GM18858 (cell line): ENCODE measurements around the gene STPG2.

ENCODE experiments used
- ATAC-seq: cut with Tn5 transposase; IDR thresholded peaks from one replicate; pipeline ENCODE4 v1.9.1; 2021; ENCODE audit not compliant: unreplicated experiment

STPG2 gene

DNA sequence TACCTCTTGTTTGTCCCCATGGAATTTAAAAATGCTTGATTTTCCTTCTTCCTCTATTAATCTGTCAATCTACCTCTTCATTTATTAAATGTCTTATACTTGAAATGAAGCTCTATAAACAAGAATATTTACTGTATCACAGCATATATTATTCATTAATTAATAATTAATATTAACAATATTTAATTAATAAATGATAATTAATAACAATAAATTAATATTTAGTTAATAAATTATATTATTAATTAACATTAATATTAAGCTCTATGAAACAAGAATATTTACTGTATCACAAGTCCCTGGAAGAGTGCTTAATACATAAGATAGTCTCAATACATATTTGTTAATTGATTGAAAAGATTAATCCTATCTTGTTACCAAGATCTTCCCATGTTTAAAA, 306.6 kb downstream of the STPG2 start:
- no peak for ATAC-seq

DNA sequence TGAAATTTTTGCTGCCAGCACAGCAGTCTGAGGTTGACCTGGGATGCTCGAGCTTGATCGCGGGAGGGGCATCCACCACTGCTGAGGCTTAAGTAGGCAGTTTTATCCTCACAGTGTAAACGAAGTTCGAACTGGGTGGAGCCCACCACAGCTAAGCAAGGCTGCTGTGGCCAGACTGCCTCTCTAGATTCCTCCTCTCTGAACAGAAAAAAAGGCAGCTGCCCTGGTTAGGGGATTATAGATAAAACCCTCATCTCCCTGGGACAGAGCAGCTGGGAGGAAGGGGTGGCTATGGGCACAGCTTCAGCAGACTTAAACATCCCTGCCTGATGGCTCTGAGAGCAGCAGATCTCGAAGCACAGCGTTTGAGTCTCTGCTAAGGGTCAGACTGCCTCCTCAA, 314.6 kb downstream of the STPG2 start:
- ATAC-seq: no peak

DNA sequence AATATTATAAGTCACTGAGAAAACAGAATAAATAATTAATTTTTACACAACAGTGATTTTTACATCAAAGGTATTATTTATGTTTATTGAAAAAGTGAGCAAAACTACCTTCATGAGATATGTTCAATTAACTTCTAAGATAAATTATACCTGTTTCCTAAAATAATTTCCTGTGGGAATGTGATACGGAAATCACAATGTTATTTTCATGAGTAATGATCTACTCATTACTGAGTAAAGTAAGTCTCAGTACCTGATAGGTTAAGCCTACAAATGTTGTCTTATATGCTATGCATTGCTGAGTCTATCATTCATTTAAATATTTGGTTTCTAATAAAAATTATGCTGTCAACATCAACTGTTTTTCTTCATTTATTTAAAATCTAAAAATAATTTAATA, 324.0 kb downstream of the STPG2 start:
- no peak for ATAC-seq

DNA sequence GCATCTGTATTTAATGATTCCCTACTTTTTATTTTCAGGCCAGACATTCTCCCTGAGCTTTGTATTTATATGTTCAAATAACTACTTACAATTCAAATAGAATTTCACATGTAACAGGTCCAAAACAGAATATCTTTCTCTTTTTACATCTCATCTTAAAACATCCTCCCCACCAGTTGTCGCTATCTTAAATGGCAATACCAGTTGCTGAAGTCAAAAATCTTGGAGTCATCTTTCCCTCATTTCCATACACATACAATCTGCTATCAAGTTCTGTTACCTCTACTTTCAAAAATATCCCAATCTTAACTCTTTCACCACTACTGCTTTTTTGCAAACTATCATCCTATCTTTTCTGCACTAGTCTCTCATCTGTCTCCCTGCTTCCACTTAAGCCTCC, 330.5 kb downstream of the STPG2 start:
- no peak for ATAC-seq

DNA sequence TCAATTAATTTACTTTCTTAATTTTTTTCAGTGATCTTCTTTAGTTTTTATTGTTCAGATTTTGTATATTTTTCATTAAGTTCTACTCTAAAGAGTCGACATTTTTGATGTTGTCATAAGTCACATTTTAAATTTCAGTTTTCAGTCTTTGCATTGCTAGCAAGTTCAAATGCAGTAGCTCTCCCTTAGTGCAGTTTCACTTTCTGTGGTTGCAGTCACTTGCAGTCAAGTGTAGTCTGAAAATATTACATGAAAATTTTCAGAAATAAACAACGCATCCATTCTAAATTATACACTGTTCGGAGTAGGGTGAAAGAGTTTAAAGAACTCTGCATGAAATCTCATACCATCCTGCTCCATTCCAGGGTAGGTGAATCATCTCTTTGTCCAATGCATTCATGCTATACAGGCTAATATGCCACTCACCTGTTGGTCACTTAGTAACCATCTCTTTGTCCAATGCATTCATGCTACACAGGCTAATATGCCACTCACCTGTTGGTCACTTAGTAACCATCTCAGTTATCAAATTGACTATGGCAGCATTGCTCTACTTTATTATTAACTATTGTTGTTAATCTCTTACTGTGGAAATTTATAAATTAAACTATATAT, 356.9 kb downstream of the STPG2 start:
- ATAC-seq: no peak

DNA sequence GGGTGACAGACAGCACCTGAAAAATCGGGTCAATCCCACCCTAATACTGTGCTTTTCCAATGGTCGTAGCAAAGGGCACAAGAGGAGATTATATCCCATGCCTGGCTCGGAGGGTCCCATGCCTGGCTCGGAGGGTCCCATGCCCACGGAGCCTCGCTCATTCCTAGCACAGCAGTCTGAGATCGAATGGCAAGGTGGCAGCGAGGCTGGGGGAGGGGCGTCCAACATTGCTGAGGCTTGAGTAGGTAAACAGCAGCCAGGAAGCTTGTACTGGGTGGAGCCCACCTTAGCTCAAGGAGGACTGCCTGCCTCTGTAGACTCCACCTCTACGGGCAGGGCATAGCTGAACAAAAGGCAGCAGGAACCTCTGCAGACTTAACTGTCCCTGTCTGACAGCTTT, 365.1 kb downstream of the STPG2 start:
- ATAC-seq: no peak

DNA sequence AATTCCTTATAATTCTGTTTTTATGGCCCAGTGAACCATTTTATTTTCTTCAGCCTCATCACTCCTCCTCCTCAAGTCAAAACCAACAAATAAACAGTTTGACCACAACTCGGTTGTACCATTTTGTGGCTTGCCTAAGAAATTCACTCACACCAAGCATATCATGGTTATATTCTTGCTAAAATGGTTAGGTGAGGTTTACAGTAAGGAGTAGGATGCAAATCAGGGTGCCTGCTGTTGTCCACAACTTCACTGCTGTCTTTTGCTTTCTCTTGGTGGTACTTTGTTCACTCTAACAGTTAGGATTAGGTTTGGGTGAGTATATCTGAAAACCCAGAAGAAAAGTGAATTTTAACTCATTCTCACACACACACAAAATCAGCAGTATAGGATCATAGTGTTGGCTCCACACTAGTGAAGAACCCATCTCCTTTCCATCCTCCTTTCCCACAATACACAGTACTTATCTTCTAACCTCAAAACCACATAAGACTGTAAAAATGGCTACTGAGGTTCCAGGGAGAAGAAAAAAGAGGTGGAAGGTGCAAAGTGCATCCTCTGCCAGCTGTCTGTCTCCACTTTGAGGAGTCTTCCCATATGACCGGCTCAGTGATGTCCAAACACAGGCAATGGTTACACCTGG, 368.8 kb downstream of the STPG2 start:
- ATAC-seq: no peak

DNA sequence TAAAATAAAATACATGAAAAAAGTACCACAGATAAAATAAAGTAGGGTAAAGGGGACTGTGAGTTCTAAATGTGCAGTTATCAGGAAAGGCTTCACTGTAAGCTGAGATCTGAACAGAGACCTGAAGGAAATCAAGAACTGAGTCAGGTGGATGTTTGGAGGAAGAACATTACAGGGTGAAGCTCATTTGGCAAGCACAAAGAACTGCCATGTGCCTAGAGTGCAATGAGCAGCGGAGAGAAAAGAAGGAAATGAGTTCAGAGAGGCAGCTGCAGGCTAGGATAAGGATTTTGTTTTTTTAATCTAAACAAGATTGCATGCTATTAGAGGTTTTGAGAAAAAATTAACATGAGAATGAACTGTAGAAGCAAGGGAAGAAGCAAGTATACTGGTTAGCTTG, 373.1 kb downstream of the STPG2 start:
- no peak for ATAC-seq

DNA sequence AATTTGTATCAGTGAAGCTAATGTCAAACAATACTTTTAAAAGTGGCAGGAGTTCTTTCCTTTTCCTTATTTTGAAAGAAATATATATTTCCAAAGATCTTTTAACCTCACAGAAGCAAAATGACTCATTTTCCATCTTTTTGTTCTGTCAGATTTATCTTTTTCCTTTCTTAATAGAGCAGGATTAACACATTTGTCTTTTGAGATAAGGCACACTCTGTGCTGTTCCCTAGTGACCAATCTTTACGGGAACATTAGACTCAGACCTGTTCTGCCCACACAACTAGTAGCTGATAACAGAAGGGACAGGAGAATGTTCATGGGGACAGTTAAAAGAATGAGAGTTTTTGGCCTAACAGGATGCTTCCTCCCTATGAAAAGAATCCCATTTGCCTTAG, 381.2 kb downstream of the STPG2 start:
- no peak for ATAC-seq

DNA sequence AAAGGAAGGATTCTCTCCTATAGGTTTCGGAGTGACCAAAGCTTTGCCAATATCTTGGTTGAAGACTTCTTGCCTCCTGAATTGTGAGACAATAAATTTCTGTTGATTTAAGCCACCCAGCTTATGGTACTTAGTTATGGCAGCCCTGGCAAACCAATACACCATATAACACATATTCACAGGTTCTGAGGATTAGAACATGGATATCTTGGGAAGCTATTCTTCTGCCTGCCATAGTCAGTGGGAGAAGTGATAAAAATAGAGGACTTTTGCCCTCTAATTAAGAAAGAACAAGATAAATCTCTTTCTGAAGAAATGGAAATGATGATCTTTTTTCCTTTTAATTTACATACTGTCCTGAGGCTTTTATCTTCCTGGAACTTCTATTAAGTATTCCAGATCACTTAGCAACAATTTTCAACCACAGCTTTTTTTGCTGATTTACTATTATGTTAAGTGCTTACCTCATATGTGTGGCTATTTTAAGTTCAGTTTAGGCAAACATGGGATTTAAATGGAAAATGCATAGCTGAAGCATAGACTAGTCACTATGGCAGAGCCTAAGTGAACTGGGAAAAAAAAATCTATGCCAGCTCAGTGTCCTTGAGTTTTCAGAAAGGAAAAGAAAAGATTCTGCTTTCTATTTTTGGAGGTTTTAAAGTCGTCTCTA, 381.7 kb downstream of the STPG2 start:
- ATAC-seq: no peak

DNA sequence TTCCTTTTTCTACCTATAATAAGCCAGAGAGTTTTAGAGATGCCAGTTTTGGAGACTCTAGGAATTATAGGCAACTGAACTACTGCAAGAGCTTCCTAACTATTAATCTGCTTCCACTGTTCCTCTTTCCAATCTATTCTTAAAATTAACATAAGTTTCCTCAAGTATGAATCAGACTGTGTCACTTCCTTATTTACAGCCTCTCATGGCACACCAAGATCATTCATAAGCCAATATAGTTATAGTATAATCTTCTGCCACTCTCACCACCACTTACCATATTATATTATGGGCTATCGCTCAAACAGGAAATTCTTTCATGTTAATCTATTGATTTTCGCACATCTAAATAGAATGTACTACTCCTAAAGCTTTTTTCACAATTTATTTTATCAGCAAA, 383.5 kb downstream of the STPG2 start:
- no peak for ATAC-seq

DNA sequence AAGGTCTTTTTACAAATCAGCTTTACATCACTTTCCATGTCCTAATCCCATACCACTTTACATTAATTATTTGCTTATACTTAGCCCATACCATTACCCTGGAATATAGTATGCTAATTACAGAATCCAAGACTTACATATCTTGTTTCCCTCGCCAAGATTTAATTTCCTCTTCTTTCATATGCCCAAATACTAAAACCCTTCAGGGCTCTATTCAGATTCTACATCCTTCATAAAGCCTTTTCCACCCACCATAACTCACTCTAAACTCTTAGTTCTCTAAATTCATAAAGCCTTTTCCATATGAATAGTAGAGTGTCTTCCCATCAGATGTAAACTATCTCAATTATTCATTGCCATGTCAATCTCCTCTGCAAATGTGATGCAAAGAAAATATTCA, 390.7 kb downstream of the STPG2 start:
- no peak for ATAC-seq

DNA sequence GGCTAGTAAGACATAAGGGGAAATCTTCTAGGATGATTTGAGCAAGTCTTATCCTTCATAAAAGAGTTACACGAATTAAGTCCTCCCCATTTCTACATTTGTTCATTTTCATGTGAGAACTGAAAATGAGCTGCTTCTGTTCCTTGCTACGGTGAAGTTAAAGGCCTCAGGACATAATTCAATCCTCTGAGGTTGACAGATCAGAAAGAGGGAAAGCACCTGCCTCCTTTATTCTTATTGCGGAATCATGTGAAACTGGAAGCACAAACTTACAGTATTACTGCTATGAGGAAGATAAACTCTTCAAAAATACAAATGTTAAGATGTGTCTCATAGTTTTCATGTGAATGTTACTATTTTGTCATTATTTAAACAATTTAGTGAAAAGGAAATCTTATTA, 395.3 kb downstream of the STPG2 start:
- no peak for ATAC-seq

DNA sequence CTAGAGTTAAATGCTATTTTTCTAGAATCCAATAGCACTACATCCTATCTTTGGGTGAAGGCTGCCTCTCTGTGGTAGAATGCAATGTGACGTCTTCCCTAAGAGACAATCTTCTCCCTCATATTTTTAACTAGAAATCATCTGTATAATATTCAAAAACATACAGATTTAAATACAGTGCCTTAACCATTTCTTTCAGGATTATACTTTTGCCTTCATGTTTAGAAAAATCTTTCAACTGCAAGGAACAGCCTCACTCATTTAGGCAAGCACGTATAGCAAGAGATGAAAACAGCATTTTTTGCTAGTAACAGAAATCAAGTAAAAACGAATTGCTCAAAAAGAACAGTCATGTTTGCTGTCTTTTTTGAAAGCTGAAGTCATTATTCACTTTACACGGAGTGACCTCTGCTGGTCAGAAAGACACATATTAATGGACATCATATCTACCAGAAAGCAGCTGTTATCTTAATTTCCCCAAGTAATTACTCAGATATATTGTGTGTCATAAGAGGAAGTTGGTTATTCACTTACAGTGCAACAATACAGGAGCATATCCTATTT, 422.3 kb downstream of the STPG2 start:
- ATAC-seq: no peak

DNA sequence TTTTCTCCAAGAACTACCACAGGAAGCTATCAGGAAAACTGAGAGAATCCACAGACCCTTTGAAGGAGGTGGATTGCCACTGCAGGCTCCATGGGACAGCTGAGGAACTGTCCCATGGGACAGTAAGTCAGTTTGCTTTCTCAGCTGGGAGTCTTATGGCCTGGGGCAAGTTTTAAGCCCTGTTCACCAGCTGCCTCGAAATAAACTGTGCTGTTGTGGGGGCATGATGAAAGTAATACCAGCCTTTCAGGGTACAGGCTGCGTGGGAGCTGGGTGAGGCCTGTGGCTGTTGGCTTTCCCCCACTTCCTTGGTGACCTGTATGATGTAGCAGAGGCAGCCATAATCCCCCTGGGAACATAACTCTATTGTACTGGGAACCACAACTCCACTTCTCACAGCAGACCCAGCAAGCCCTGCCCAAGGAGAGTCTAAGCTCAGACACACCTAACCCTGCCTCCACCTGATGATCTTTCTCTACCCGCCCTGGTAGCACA, 452.1 kb downstream of the STPG2 start:
- no peak for ATAC-seq

DNA sequence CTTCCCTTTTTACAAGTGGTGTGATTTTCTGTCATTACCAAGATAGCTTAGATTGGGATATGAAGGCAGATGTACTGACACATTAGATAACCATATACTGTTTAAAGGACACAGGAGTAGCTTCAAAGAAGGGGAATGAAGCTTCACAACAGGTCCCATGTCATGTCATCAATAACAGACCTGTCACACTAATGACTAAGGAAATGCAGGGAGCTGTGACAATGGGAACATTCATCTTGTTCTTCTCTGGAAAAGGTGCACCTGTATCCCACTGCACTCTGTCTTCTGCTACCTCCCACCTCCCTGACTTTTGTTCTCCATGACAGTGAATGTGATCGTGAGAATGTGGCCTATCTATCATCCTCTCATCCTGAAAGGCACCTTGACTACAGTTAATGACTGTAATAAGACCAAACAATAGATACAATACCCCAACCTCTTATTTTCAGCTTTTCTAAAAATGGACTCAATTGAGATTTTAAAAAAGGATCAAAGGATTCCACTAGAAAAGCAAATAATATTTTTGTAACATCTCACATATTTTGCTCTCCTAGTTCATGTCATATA, 472.5 kb downstream of the STPG2 start:
- ATAC-seq: no peak

DNA sequence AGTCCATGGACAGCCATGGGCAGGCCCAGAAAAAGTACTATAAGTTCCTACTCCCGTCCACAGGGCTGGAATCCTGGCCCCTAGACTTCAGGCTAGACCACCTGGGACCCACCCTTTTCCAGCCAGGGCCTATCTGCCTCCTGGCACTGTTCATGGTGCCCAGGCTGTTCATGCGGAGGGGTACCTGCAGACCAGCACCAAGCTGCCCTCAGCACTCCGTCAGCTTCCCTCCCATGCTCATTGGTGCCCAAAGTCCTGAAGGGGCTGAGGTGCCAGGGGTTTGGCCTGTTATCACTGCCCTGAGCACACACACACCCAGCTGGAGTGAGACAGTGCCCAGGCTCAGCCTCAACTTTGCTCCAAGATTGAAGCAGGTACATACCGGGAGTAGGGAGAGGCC, 477.7 kb downstream of the STPG2 start:
- no peak for ATAC-seq

DNA sequence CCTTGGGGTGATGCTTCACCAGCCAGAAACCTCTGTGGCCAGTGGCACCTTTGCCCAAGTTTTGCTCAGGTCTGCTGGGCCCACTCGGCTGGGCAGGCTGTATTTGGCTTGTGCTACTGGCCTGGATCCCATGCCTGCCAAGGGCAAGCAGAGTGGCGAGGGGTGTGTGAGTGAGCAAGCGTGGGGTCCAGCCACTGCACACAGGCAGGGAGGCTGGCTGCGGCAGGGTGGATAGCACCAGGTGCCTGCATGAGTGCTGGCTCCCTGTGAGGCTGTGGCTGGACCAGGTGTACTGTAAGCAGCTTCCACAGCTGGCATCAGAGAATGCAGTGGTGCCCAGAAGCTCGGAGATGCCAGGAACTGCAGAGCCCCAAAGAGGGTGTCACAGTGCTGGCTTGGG, 478.5 kb downstream of the STPG2 start:
- ATAC-seq: no peak

DNA sequence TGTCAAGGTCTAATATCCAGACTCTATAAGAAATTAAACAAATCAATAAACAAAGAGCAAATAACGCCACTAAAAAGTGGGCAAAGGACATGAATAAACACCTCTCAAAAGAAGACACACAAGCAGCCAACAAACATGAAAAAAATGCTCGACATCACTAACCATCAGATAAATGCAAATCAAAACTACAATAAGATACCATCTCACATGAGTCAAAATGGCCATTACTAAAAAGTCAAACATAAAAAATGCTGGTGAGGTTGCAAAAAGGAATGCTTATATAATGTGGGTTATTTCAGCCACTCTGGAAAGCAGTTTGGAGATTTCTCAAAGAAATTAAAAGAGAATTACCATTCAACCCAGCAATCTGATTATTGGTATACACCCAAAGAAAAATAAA, 481.1 kb downstream of the STPG2 start:
- no peak for ATAC-seq

DNA sequence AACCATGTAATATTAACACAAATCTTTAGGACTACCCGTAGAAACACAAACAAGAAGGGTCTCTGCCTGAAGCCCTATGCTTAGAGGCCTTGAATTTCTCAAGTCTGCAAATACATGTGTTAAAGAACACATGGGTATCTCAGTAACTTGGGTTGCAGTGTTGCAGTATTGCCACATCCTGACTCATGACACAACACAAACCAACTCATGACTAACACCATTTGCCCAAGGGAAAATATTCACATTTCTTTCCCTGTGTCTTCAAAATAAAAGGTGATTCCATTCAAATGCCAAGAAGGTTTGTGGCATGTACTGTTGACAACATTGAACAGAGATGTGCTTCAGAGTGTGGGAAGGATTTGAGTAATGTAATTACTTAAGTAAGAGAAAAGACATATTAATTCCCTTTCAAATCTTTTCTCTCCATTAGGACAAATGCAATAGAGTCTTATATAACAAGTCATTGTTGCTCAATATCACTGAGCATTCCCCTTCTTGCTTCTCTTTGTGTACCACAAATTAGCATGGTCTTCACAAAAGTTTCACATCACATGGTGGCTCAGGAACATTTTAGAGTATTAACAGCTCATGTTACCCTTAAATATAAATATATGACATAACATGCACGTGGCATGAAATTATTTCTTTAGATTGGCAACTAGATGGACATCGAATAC, 487.1 kb downstream of the STPG2 start:
- no peak for ATAC-seq

DNA sequence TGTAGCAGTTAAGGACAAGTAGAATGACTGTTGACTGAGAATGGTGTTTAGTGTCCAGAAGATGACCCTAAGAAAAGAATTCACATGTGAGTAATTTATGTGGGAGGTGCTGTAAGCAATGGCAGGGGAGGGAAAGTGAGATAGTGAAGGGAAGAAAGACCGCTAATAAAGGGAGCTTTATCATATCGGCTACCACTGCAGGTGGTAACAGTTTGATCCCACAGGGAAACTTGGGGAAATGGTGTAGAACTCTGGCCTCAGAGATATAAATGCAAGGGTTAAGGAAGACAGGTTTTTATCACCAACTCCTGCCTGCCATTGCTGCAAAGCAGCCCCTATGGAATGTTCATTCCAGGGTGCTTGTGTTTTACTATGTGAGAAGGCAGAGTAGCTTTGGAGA, 489.6 kb downstream of the STPG2 start:
- ATAC-seq: no peak
